ENCODE results near the gene AOAH. TPM values are rescaled to one million over a fixed set of nuclear protein-coding genes. Genes with fewer than 3 reads are reported as not detected.
A peak's percentile ranks its signal among the peaks of the same experiment; 100 is the strongest.

Gene AOAH
- total and polyA plus RNA-seq, 9 of the 15 experiments (the other 6 are each of a cell fraction or from before 2014, with no cell fraction given) = not detected

GRCh38 chr7:36597090-36597773 is 127.1 kb downstream of the AOAH start (continued):
- TF ChIP-seq STAT6 (CRISPR knock-in tag; IDR thresholded peaks at IDR 0.05) (no peak), MAFF (IDR thresholded peaks at IDR 0.05; ENCODE audit: low read length) (no peak; the same call in 1 of the 2 replicates), FOXA3 (CRISPR knock-in tag; conservative IDR thresholded peaks at IDR 0.05 in 1 of 2, IDR thresholded peaks at IDR 0.05 in 1 of 2) (0 out of 4 replicates have a peak, but pooled peaks of 1 of the 2 experiments have one; percentile 5), NFE2L1 (tag; IDR thresholded peaks at IDR 0.05; ENCODE audit: borderline replicate concordance, low read depth) (peak; percentile 75), TAL1 (IDR thresholded peaks at IDR 0.05) (peak; percentile 63), ZNF282 (CRISPR knock-in tag; IDR thresholded peaks at IDR 0.05) (no peak), GATAD2A (IDR thresholded peaks at IDR 0.05) (no peak), ZBTB7A (IDR thresholded peaks at IDR 0.05; ENCODE audit: borderline replicate concordance, control insufficient read depth, low read depth, low read length) (no peak), MCM3 (IDR thresholded peaks at IDR 0.05) (no peak), ZBTB34 (CRISPR knock-in tag; IDR thresholded peaks at IDR 0.05) (no peak), FOXM1 (IDR thresholded peaks at IDR 0.05; ENCODE audit: low read depth) (no peak), FOXM1 (CRISPR knock-in tag; IDR thresholded peaks at IDR 0.05; ENCODE audit: low read depth) (no peak), EZH2 (IDR thresholded peaks at IDR 0.05; ENCODE audit: borderline replicate concordance, low read depth, low read length) (no peak), BCOR (IDR thresholded peaks at IDR 0.05) (no peak), PTBP1 (IDR thresholded peaks at IDR 0.05; ENCODE audit: low read depth, low read length) (no peak), HDAC1 (IDR thresholded peaks at IDR 0.05) (no peak), SUPT5H (IDR thresholded peaks at IDR 0.05) (no peak), E4F1 (CRISPR knock-in tag; IDR thresholded peaks at IDR 0.05; ENCODE audit: borderline replicate concordance) (no peak), KLF16 (IDR thresholded peaks at IDR 0.05) (no peak), ZNF57 (CRISPR knock-in tag; IDR thresholded peaks at IDR 0.05) (no peak), DPF2 (IDR thresholded peaks at IDR 0.05) (peak; percentile 30; the same call in 1 of the 2 replicates), DEAF1 (CRISPR knock-in tag; IDR thresholded peaks at IDR 0.05) (no peak), KHSRP (IDR thresholded peaks at IDR 0.05) (no peak)
